Measurements from ENCODE around the gene ATP2A3.

- TF ChIP-seq CTCF (IDR thresholded peaks at IDR 0.05) = no peak
- TF ChIP-seq POLR2A (IDR thresholded peaks at IDR 0.05) = no peak
- TF ChIP-seq POLR2AphosphoS5 (IDR thresholded peaks at IDR 0.05) = no peak
- TF ChIP-seq EP300 (IDR thresholded peaks at IDR 0.05; ENCODE audit: low read depth) = no peak
Observed at GRCh38 chr17:3897731-3898130, 66.5 kb downstream of the ATP2A3 start.

All from transverse colon (tissue), 4 donors.